HepG2 (cell line): ENCODE data around the gene STYK1.
A peak's percentile ranks its signal among the peaks of the same experiment; 100 is the strongest.

Experiments used
- CREBL2 ChIP-seq: sonication (generic); formaldehyde crosslinking; IDR thresholded peaks from 2 replicates; pipeline ENCODE4 v1.8.1; 2023; ENCODE audit warnings: missing genetic modification reagents, mild to moderate bottlenecking, borderline replicate concordance
- CTCF ChIP-seq: sonication (generic); formaldehyde crosslinking; IDR thresholded peaks from 2 replicates; pipeline ENCODE4 v1.5.0; 2020; ENCODE audit warnings: mild to moderate bottlenecking, missing genetic modification reagents, moderate library complexity
- EP300 ChIP-seq, 3 experiments: sonication (generic) in 1 of 3; formaldehyde crosslinking in 1 of 3; IDR thresholded peaks; 2 replicates each; pipeline versions ENCODE4 v1.5.1 to v1.6.1; 2011 to 2020; ENCODE audit warnings: low read depth in 2 of 3, low read length in 2 of 3, borderline replicate concordance in 1 of 3, improper control_type of control experiment in 1 of 3, mild to moderate bottlenecking in 1 of 3, missing genetic modification reagents in 1 of 3, moderate library complexity in 1 of 3
- EZH2 ChIP-seq: conservative IDR thresholded peaks from 2 replicates; pipeline ENCODE4 v1.6.1; 2012; ENCODE audit warnings: mild to moderate bottlenecking, low read depth, low read length, moderate library complexity
- SKIL ChIP-seq: sonication (generic); formaldehyde crosslinking; IDR thresholded peaks from 2 replicates; pipeline ENCODE4 v1.8.0; 2022; ENCODE audit warnings: missing genetic modification reagents, mild to moderate bottlenecking, moderate library complexity, borderline replicate concordance
- TCF7 ChIP-seq: sonication (generic); IDR thresholded peaks from 2 replicates; pipeline ENCODE4 v1.6.1; 2016; ENCODE audit warnings: antibody characterized with exemption, low read depth
- ZNF337 ChIP-seq: sonication (generic); formaldehyde crosslinking; IDR thresholded peaks from 2 replicates; pipeline ENCODE4 v1.5.1; 2020; ENCODE audit warnings: missing genetic modification reagents, low read depth, mild to moderate bottlenecking, borderline replicate concordance
- ZUFSP ChIP-seq: sonication (generic); formaldehyde crosslinking; IDR thresholded peaks from 2 replicates; pipeline ENCODE4 v1.9.0; 2021; ENCODE audit warnings: missing genetic modification reagents, mild to moderate bottlenecking, borderline replicate concordance

- TF ChIP-seq CREBL2 (CRISPR knock-in tag) (no peak), TCF7 (no peak), EZH2 (no peak), EP300 (IDR thresholded peaks at IDR 0.05; ENCODE audit: low read depth in 2 of 2, low read length in 2 of 2) (no peak), EP300 (CRISPR knock-in tag; IDR thresholded peaks at IDR 0.05; ENCODE audit: borderline replicate concordance) (no peak), SKIL (no peak), ZUFSP (no peak), ZNF337 (CRISPR knock-in tag) (no peak), CTCF (CRISPR knock-in tag) (peak; percentile 21; the same call in 1 of the 2 replicates)
Observed at GRCh38 chr12:10722905-10723746, 49.3 kb upstream of the STYK1 start, which contains the start of gene YBX3.
